Adrenal gland (tissue), 5 donors: Measurements from ENCODE around the gene LPXN.

ENCODE experiments used
- CTCF ChIP-seq, 6 experiments: fragments of 450-650 bp in 4 of 6; fragments of 200-600 bp in 2 of 6; sonication (generic) in 1 of 6; IDR thresholded peaks; 1 replicate in 5 of 6; 2 replicates in 1 of 6; pipeline versions ENCODE4 v1.5.1 to v1.8.0; 2016 to 2021; ENCODE audit warnings: antibody characterized with exemption in 6 of 6, mild to moderate bottlenecking in 2 of 6, moderate library complexity in 1 of 6
- POLR2A ChIP-seq, 2 donors: fragments of 450-650 bp; IDR thresholded peaks; one replicate each; pipeline ENCODE4 v1.6.1; 2017; ENCODE audit warnings: antibody characterized with exemption in 2 of 2, mild to moderate bottlenecking in 2 of 2, moderate library complexity in 1 of 2
- donor health status: DM: no; HTN: no; CAD: no.

GRCh38 chr11:58494101-58494500 lies 81.6 kb downstream of the LPXN start:
- no peak for TF ChIP-seq CTCF (IDR thresholded peaks at IDR 0.05)
- TF ChIP-seq POLR2A (IDR thresholded peaks at IDR 0.05) = no peak
